OCI-LY7 (cell line): ENCODE data around the gene NKG7. TPM values are rescaled to one million over a fixed set of nuclear protein-coding genes. Genes with fewer than 3 reads are reported as not detected.

Source experiments
- BruUV-seq: library from RNA; stranded (reverse); fragments of 400-500 nt; replicated peaks from 2 replicates; lab custom pipeline; 2021; lab: Mats Ljungman, UMichigan
- CTCF ChIA-PET: fragments of 300-600 bp; sonication (Branson Sonifier 250); formaldehyde crosslinking; loops from one replicate; lab custom pipeline; 2022; ENCODE audit warnings: antibody characterized with exemption; ENCODE audit not compliant: unreplicated experiment; lab: Charles Lee
- POLR2A ChIA-PET: fragments of 300-600 bp; sonication (Branson Sonifier 250); formaldehyde crosslinking; loops from one replicate; lab custom pipeline; 2022; ENCODE audit warnings: antibody characterized with exemption; lab: Charles Lee
- DNase-seq: peaks from one replicate; pipeline ENCODE4 v3.0.0-alpha.2; 2015; ENCODE audit warnings: low spot score
- H2AFZ ChIP-seq: fragments of 200-600 bp; sonication (generic), shearing (Covaris generic); 2 replicates; pipeline ENCODE4 v1.6.1; 2014; ENCODE audit warnings: mild to moderate bottlenecking, antibody characterized with exemption, low read length, moderate library complexity
- H3K27ac ChIP-seq: fragments of 200-600 bp; sonication (generic); 2 replicates; pipeline ENCODE4 v1.5.1; 2014; ENCODE audit warnings: mixed run types, low read depth, mild to moderate bottlenecking, moderate library complexity, low read length, inconsistent platforms; ENCODE audit not compliant: poor library complexity, severe bottlenecking
- H3K36me3 ChIP-seq: fragments of 200-600 bp; sonication (generic); 2 replicates; pipeline ENCODE4 v1.6.1; 2014; ENCODE audit warnings: mild to moderate bottlenecking, antibody characterized with exemption, low read length, moderate library complexity, mixed read lengths; ENCODE audit not compliant: insufficient read depth
- H3K4me1 ChIP-seq: fragments of 200-600 bp; sonication (generic); 2 replicates; pipeline ENCODE4 v1.5.1; 2014; ENCODE audit warnings: mild to moderate bottlenecking, low read length; ENCODE audit not compliant: insufficient read depth, poor library complexity, severe bottlenecking
- H3K4me2 ChIP-seq: fragments of 200-600 bp; sonication (generic); 2 replicates; pipeline ENCODE4 v1.6.1; 2014; ENCODE audit warnings: mild to moderate bottlenecking, low read length
- H3K4me3 ChIP-seq: fragments of 200-600 bp; sonication (generic); 2 replicates; pipeline ENCODE4 v1.5.1; 2014; ENCODE audit warnings: mild to moderate bottlenecking, low read depth, low read length; ENCODE audit not compliant: poor library complexity, severe bottlenecking
- H3K79me2 ChIP-seq: fragments of 200-600 bp; sonication (generic); 2 replicates; pipeline ENCODE4 v1.6.1; 2016; ENCODE audit warnings: low read depth, mild to moderate bottlenecking, low read length, moderate library complexity, mixed read lengths; ENCODE audit not compliant: insufficient read depth
- H3K9me2 ChIP-seq: fragments of 200-600 bp; sonication (generic); 2 replicates; pipeline ENCODE4 v1.6.1; 2016; ENCODE audit warnings: mild to moderate bottlenecking, low read length, mixed read lengths; ENCODE audit not compliant: insufficient read depth
- H3K9me3 ChIP-seq: fragments of 200-600 bp; sonication (generic); 2 replicates; pipeline ENCODE4 v1.6.1; 2014; ENCODE audit warnings: mild to moderate bottlenecking, mixed run types, low read length, mixed read lengths
- H4K20me1 ChIP-seq: fragments of 200-600 bp; sonication (generic); 2 replicates; pipeline ENCODE4 v1.6.1; 2014; ENCODE audit warnings: mild to moderate bottlenecking, antibody characterized with exemption, low read length, moderate library complexity, mixed read lengths; ENCODE audit not compliant: insufficient read depth
- CTCF ChIP-seq: fragments of 200-600 bp; sonication (generic); conservative IDR thresholded peaks from 2 replicates; pipeline ENCODE4 v1.5.1; 2014; ENCODE audit warnings: mild to moderate bottlenecking, antibody characterized with exemption, low read length, moderate library complexity, mixed read lengths
- EZH2phosphoT487 ChIP-seq: fragments of 200-600 bp; sonication (generic); IDR thresholded peaks from 2 replicates; pipeline ENCODE4 v1.6.1; 2018; ENCODE audit warnings: low read depth, borderline replicate concordance, mild to moderate bottlenecking, mixed run types, antibody characterized with exemption, low read length, moderate library complexity, mixed read lengths
- intact Hi-C: fragments of 100-400 bp; cut with micrococcal nuclease; formaldehyde crosslinking; loops from one replicate; pipeline ENCODE4 v1.10.0; 2022; ENCODE audit not compliant: unreplicated experiment
- total RNA-seq, 2 experiments: library from RNA; depleted of rRNA in 1 of 2; stranded (reverse); fragments of >200 nt in 1 of 2; shearing (Covaris generic) in 1 of 2; gene quantifications; 2 replicates each; pipeline ENCODE4 v1.2.3, GENCODE V29; 2014 to 2022

Gene NKG7
- total RNA-seq, 2 experiments from 2014 or later = not detected

- BruUV-seq = no TSS peak
- Histone ChIP-seq H3K9me3 (no peaks in the 10 kb centered on the region), H3K79me2 (no peaks in the 10 kb centered on the region), H3K27ac (no peak overlapping the region), H3K4me2 (no peak overlapping the region), H3K4me1 (no peaks in the 10 kb centered on the region), H3K4me3 (no peak overlapping the region), H2AFZ (no peak overlapping the region), H3K9me2 (no peaks in the 10 kb centered on the region), H3K36me3 (no peaks in the 10 kb centered on the region), H4K20me1 (no peaks in the 10 kb centered on the region)
- intact Hi-C loops = no loop called here
- no peak for TF ChIP-seq EZH2phosphoT487
- no peak for TF ChIP-seq CTCF
- ChIA-PET POLR2A (no interaction called here), CTCF (no interaction called here)
- no peak for DNase-seq
These were observed 50.7 kb downstream of the NKG7 start for GRCh38 chr19:51321799-51322198.

Other genes with a start within 250 kb of the NKG7 start
- gene SIGLEC9, start 247.7 kb downstream of the NKG7 start, total RNA-seq (2014; rRNA removed; shearing (Covaris generic)) = not detected in 2 replicates
- not detected in 2 replicates for gene SIGLEC9, start 247.7 kb downstream of the NKG7 start, total RNA-seq (2022)
- gene SIGLEC7, start 230.4 kb downstream of the NKG7 start, total RNA-seq (2014; rRNA removed; shearing (Covaris generic)) = not detected in 2 replicates
- gene SIGLEC7, start 230.4 kb downstream of the NKG7 start, total RNA-seq (2022) = not detected in 2 replicates
- gene CD33, start 147.6 kb downstream of the NKG7 start, total RNA-seq (2014; rRNA removed; shearing (Covaris generic)) = not detected in 2 replicates
- not detected in 2 replicates for gene CD33, start 147.6 kb downstream of the NKG7 start, total RNA-seq (2022)
- not detected in 2 replicates for gene SIGLECL1, start 121.6 kb downstream of the NKG7 start, total RNA-seq (2014; rRNA removed; shearing (Covaris generic))
- not detected in 2 replicates for gene SIGLECL1, start 121.6 kb downstream of the NKG7 start, total RNA-seq (2022)
- not detected in 2 replicates for gene IGLON5, start 61.0 kb downstream of the NKG7 start, total RNA-seq (2014; rRNA removed; shearing (Covaris generic))
- not detected in 2 replicates for gene IGLON5, start 61.0 kb downstream of the NKG7 start, total RNA-seq (2022)
- gene VSIG10L, start 30.5 kb downstream of the NKG7 start, total RNA-seq (2014; rRNA removed; shearing (Covaris generic)) = 0.09 and 0.72 TPM in 2 replicates
- gene VSIG10L, start 30.5 kb downstream of the NKG7 start, total RNA-seq (2022) = 1.6 and 2.3 TPM in 2 replicates
- gene ETFB, start 6.3 kb downstream of the NKG7 start, total RNA-seq (2014; rRNA removed; shearing (Covaris generic)) = 58.2 and 64.1 TPM in 2 replicates
- gene ETFB, start 6.3 kb downstream of the NKG7 start, total RNA-seq (2022) = 58.5 and 71.6 TPM in 2 replicates
- gene CLDND2, start 3.7 kb downstream of the NKG7 start, total RNA-seq (2014; rRNA removed; shearing (Covaris generic)) = not detected in 2 replicates
- 1.4 and 1.9 TPM in 2 replicates for gene CLDND2, start 3.7 kb downstream of the NKG7 start, total RNA-seq (2022)
- gene LIM2, start 15.3 kb upstream of the NKG7 start, total RNA-seq (2014; rRNA removed; shearing (Covaris generic)) = not detected in 2 replicates
- gene LIM2, start 15.3 kb upstream of the NKG7 start, total RNA-seq (2022) = not detected in 2 replicates
- gene C19orf84, start 17.9 kb upstream of the NKG7 start, total RNA-seq (2014; rRNA removed; shearing (Covaris generic)) = not detected in 2 replicates
- not detected in 2 replicates for gene C19orf84, start 17.9 kb upstream of the NKG7 start, total RNA-seq (2022)
- gene SIGLEC10, start 45.0 kb upstream of the NKG7 start, total RNA-seq (2014; rRNA removed; shearing (Covaris generic)) = 20.7 and 25.2 TPM in 2 replicates
- gene SIGLEC10, start 45.0 kb upstream of the NKG7 start, total RNA-seq (2022) = 23.3 and 26.6 TPM in 2 replicates
- gene SIGLEC8, start 85.8 kb upstream of the NKG7 start, total RNA-seq (2014; rRNA removed; shearing (Covaris generic)) = not detected in 2 replicates
- not detected in 2 replicates for gene SIGLEC8, start 85.8 kb upstream of the NKG7 start, total RNA-seq (2022)
- not detected in 2 replicates for gene CEACAM18, start 105.9 kb upstream of the NKG7 start, total RNA-seq (2014; rRNA removed; shearing (Covaris generic))
- not detected in 2 replicates for gene CEACAM18, start 105.9 kb upstream of the NKG7 start, total RNA-seq (2022)
- not detected in 2 replicates for gene SIGLEC12, start 129.1 kb upstream of the NKG7 start, total RNA-seq (2014; rRNA removed; shearing (Covaris generic))
- gene SIGLEC12, start 129.1 kb upstream of the NKG7 start, total RNA-seq (2022) = not detected in 2 replicates
- gene SIGLEC6, start 159.0 kb upstream of the NKG7 start, total RNA-seq (2014; rRNA removed; shearing (Covaris generic)) = not detected in 2 replicates
- gene SIGLEC6, start 159.0 kb upstream of the NKG7 start, total RNA-seq (2022) = not detected in 2 replicates
- 3.5 and 4.7 TPM in 2 replicates for gene ZNF175, start 198.6 kb upstream of the NKG7 start, total RNA-seq (2014; rRNA removed; shearing (Covaris generic))
- gene ZNF175, start 198.6 kb upstream of the NKG7 start, total RNA-seq (2022) = 10.4 and 13.4 TPM in 2 replicates